MV-4-11 (cell line): ENCODE data around the gene HMGB4.

Source experiments
- DNase-seq: peaks from one replicate; lab custom pipeline; 2025; lab: John Stamatoyannopoulos, UW

The HMGB4 gene, protein sequence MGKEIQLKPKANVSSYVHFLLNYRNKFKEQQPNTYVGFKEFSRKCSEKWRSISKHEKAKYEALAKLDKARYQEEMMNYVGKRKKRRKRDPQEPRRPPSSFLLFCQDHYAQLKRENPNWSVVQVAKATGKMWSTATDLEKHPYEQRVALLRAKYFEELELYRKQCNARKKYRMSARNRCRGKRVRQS

DNA sequence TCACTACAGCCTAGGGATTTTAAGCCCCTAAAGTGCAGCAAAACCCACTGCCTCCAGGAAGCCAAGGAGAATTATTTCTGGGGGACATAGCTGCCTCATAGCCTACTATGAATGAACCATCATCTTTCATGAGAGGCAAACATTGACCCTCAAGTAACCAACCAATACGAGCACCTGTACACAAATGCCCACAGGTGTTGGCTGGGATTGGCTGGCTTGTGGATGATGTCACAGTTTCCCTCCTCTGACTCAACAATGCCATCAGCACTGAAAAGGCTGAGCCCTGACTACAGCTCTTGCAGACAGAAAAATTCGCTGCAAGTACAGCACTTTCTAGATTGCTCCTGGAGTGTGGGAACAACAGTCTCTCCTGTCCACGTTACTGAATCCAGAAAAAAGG lies at the start of gene HMGB4:
HMGB4 (plus strand) TSS at position 301 of the 400 bp plus-strand sequence. CDS start 113 bp downstream, outside the sequence.
- DNase-seq = no peak

DNA sequence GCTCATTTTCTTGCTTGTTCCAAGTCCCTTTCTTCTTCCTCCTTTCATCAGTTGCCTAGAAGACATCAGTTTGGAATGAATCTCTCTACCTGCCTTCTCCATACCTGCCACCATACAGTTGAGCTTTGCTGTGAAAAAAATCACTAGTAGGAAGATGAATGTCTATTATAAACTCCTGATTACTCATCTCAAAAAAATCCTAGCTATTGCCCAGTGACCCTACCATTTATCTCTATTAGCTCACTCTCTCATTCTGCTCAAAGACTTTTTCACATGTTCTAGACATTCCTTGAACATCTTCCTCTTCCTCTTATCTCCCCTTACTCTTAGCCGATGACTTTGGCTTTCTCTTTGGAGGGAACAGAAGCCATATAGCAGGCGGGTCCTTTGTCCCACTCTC lies 49.7 kb upstream of the HMGB4 start:
- DNase-seq = no peak

DNA sequence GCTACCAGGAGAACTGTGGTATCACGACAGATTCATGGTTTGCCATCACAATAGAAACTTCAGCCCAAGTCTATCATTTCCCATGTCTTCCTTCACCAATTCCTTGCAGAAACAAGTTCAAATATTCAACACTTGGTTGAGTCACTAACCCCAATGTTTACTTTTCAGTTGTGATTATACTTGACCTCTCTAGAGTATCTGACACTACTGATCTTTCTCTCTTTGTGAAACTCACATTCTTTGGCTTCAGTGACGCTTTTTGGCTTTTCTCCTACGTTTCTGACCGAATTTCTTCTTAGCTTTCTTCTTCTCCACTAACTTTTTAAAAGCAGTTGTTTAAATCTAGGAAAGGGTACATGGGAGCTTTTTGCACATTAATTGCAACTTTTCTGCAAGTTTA lies 48.8 kb upstream of the HMGB4 start:
- DNase-seq = no peak

DNA sequence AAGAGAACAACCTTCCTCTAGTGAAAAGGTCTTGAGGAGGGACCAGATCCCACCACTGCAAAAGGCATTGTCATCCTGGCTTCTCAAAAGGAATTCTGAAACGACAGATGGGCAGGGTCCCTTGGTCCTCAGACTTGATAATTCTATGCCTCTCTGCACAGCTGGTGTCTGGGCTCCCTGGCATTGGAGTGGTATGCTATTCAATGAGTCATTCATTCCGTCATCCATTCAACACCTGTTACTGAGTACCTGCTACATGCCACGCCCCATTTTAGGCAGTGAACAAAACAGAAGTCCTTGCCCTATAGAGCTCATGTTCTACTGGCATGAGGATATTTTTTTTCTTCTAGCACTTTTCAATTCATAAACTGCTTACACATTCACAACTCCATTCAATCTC lies 45.8 kb upstream of the HMGB4 start:
- DNase-seq = no peak

DNA sequence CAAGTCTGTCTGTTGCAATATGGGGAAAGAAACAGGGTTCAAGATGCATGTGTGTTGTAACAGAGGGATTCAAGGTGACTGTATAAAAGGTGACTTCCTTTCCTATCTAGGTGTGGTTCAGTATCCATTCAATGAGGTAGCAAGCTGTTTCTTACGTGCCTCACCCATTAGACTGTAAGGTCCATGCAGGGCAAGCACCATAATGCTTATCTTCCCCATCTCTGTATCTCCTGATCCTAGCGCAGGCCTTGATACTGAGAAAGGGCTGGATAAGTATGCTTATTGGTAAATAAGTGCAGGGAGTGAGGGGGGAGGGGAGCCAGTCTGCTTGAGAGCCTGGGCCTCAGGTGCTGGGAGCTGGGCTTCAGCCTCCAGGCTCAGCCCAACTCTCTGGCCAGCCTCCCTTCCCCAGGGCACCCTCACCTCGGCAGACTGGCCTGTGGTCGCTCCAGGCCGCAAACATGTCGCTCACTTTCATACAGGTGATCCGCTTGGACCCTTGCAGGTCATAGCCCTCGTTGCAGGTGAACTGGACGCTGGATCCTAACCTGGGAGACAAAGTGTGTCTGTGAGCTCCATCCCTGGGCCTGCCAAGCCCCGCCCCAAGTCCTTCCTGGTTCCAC lies 44.5 kb upstream of the HMGB4 start:
- DNase-seq = no peak

DNA sequence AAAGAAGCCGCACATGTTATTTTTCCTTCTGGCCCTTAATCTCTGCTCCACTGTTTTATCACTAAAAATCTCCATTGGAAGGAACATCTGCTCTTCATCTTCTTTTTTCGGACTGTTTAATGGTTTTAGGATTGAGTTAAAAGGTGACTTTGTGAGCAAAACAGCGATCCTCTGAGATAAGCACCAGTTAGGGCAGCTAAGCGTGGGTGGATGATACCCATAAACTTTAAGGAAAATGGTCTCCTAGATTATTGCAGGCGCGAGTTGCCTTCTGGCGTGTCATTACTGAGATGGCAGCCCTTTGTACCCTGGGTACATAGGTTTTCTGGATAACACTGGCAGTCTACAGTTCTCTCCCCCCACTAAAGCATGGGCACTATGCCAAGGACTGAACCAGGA lies 44.0 kb upstream of the HMGB4 start:
- no peak for DNase-seq

DNA sequence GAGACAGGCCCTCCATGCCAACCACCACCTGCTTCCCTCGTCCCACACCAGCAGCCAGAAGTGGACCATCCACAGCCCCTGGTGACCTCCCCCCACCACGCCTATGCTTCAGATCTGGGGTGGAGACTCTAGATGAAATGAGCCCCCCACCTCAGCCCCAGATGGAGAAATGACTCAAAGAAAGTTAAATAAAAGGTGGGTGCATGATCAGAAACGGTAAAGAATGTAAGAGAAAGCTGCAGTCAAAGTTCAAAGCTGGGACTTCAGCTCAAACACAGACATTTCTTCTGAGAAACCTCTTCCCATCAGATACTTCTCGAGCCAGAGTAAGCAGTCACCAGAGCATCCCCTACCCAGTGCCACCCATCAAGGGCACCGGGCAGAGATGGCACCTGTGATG lies 43.1 kb upstream of the HMGB4 start:
- DNase-seq = no peak

DNA sequence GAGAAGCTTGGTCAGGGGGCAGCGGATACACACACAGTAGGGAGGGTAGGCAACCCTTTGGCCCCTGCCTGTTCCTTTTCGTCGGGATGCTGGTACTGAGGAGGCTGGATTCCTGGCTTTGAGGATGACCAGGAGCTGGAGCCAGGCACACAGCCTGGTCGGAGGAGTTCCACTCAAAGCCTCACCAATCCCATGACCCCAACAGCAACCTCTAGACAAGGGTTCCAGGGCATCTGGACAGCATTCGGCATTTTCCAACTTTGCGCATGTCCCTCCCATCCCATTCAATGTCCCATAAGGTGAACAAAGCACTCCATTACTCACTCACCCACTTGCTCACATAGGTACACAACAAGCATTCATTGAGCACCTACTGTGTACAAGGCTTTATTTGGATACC lies 42.6 kb upstream of the HMGB4 start:
- no peak for DNase-seq

DNA sequence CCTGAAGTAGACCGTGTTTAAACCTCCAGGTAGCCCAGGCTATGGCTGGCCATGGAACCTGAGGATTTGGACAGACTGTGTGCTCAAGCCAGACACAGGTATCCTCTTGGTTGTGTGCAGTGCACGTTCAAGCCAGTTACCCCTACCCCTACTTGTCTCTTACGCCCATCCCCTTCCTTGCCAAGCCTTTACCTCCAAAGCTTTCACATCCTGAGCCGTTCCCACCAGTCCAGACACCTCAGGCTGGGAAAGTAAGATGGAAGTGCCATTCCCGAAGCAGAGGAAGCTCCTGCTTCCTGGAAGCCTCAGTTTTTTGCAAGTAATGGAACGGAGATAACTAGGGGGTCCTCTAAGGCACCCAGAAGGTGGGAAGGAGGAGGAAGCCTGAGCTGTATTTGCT lies 41.5 kb upstream of the HMGB4 start:
- DNase-seq = no peak

DNA sequence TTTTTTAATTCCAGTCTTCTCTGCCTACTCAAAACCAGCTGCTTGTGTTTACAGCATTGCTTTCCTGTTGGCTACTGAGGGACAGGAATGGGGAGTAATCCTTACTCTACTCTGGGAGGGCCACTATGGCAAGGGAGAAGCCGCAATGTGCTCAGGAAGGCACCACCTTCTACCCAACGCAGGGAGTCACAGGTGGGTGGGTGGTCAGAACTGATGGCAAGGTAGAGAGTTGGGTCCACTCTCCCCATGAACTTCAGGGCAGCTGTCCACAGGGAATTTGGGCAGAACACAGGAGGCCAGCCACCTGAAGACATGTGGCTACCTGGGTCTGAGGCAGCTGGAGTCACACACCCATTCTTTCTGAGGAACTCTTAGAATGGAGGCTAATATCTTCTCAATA lies 40.5 kb upstream of the HMGB4 start:
- no peak for DNase-seq

DNA sequence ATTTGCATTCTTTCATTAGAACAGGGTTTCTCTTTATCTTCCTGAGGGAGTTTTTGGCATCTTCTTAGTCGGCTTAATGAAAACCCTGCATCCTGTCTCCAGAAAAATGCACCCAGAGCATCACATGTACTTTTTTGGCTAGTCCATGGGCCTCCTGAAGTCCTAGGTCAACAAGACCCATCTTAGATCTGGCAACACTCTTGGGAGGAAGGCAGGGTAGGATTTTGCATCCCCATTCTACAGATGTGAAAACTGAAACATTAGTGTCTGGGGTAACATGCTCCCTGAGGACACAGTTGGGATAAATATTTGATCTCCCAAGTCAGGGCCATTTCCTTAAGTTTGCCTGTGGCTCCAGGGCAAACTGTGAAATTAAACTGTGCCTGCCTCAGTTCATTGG lies 40.0 kb upstream of the HMGB4 start:
- DNase-seq = no peak

DNA sequence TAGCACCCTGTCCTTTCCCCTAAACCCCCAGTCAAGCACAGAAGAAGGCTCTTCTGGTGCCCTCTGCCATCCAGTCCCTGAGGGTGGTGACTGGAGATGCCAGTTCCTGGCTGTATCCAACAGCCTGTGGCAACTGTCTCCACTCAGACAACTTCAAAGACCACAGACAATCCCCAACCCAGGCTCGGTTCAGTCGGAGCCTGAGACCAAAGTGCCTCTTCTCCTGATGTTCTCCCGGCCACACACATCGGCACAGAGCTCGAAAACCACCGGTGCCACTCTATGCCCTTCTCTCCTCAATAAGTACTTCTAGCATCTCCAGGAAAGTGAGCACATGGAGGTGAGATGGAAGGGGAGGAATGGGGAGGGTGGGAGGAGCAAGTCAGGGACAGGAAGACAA lies 39.6 kb upstream of the HMGB4 start:
- no peak for DNase-seq

DNA sequence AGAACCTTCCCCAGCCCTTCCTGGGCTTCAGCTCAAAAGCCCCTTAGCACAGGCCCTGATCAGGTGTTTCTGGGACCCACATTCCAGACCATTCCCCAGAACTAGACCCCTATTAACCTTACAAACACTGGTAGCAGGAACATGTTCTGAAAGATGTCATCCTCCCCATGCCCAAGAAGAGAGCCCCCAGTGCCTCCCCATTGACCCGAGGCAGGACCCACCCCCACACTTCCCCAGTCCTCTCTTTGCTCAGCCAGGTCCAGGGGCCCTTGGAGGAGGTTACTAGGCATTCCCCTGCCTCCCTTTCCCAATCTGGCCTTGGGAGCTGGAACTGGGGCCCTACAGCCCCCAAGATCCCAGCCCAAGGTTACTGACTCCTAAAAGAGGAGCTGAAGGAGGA lies 38.9 kb upstream of the HMGB4 start:
- DNase-seq = no peak

DNA sequence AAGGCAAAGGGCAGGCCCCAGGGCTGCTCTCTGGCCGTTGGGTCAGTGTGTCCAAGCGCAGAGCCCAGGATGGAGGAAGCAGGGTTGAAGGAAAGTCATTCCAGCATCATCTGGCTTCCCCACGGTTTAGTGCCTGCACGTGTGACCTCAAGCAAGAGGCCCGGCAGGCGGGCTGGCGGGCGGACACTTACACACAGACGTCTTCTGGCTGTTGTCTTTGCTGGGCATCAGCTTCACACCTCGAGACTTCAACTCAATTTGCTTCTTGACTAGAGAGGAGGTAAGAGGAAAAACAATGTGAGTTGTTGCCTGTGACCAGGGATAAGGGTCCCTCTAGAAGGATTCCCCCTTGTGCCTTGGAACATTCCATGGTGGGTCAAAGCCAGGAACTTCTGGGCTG lies 38.4 kb upstream of the HMGB4 start:
- no peak for DNase-seq

DNA sequence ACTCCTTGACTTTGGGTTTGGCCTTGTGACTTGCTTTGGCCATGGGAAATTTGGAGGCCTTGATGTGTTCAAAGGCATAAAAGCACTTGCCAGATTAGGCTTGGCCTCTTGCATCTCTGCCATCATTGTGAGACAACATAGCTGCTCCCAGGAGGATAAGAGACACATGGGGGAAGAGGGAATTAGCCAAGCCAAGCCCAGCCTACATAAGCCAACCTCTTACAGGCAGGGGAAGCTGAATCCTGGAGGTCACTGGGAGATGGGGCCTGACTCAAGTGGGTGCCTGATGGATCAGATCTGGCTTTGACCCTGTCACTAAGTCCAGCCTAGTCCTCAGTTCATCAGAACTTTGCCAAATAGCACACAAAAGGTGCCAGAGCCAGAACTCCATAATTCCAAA lies 37.6 kb upstream of the HMGB4 start:
- DNase-seq = no peak

DNA sequence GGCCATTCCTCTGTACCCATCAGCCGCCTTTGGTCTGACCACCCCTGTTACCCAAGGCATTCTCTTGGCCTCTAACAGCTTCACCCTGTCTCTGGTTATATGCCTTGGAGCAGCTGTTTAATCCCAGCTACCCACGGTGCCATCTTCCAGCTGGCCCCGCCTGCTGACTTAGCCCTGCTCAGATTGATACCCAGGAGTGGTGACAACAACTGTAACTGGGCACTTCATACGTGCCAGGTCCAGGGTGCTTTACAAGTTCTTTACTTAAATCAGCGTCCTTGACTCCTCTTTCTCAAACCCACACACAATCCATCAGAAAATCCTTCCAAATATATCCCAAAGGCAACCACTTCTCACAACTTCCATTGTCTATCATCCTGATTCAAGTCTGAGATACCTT lies 37.2 kb upstream of the HMGB4 start:
- no peak for DNase-seq

DNA sequence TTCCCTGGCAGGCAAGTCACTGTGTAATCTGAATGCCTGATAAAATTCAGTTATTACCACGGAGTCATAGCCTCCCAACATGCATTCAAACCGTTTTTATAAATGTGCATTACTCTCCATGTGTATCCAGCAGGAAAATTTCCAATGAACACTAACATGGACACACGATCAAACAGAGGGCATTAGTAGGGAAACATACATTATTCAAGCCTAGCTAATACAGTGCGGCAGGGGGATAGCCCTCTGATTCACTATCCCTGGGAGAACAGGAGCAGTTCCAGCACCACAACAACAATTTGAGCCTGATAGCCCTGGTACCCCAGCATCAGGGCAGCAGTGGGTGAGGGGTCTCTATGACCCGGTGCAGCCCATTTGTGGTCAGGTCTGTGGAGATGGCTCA lies 35.8 kb upstream of the HMGB4 start:
- DNase-seq = no peak

DNA sequence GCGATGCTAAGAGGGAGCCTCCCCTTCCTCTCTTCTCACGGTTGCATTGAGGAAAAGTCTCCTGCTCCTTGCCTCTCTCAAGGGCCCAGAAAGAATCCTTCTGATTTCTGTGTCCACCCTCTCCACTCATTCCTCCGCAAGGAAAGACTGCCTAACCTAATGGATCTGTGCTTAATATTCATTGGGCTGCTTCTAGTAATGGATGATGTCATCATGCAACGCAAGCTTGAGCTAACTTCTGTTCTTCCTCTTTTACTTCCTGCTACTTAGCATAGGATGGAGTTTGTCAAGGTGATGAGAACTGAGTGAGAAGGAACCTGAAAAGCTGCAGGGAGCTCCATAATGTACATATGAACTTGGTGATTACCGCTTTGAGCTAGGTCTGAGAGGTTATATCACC lies 35.2 kb upstream of the HMGB4 start:
- no peak for DNase-seq

DNA sequence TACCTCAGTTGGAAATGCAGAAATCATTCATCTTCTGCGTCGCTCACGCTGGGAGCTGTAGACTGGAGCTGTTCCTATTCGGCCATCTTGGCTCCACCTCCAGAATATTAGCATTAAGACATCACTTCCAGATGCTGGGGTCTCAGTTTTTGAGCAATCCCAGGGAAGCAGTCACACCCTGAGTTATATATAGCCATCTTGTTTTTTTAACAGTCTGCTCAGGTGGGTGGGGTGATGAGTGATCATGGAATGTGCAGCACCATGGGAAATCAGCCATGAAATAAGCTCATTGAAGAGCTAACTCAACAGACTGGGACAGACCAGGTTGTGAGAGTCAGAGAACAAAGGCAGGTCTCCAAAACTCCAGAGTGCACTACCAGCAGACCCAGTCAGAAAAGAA lies 27.0 kb upstream of the HMGB4 start:
- DNase-seq = no peak

DNA sequence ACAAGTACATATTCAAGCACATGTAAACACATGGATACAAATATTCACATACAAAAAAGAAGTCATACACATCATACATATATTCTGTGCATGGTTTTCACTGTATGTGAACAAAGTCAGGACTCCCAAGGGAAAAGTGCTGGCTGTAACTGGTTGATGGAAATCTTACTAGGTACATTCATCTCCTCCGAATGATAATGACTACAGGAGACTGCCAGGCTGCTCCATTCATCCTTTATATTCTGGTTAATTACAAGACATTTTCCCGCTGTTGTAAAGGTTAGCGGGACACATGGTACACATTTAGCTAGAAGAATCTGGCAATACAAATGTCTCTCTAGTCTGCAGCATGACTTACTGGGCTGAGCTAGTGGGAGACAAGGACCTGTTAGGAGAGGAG lies 26.2 kb upstream of the HMGB4 start:
- DNase-seq = no peak

DNA sequence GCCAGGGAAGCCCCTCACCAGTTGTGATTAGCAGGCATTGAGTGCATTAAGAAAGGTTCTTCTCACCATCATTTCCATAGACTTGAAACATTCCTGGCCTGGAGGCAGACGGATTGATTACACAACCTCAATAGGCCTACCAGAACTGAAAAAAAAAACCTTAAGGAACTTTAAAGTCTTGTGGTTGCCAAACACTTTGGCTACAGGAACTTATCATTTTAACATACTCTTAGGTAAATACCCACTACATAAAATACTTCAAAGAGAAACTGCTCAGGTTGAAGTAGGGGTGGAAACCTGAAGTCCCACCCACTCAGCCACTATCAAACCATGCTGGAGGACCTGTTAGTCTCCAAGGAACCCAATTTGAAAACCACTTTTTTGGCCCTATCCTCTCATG lies 22.4 kb upstream of the HMGB4 start:
- DNase-seq = no peak

DNA sequence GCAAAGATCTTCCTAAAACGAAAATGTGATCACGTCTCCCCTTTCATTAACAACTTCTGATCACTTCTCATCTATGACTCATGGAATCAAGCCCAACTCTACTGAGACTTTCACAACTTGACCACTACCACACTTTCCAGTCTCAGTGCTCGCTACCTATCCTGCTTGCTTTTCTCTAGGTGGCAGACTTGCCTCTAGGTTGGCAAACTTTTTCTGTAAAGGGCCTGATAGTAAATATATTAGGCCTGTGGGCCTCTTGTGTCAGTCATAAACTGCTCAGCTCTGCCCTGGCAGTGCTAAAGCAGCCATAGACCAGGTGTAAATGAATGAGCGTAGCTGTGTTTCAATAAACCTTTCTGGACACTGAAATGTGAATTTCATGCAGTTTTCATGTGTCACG lies 21.5 kb upstream of the HMGB4 start:
- no peak for DNase-seq

DNA sequence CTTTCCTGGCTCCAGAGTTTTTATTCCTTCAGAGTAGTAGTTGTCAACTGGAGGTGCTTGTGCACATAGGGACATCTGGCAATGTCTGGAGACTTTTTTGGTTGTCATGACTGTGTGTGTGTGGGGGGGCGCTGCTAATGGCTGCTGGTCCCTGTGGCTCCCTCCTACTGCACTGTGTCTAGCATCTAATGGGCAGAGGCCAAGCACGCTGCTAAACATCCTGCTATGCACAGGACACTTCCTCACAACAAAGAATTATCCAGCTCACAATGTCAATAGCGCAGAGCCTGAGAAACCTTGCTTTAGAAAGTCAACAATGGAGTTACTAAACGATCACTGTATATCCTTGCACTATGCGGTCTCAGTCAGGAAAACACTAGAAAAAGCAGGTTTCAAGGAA lies 19.7 kb upstream of the HMGB4 start:
- no peak for DNase-seq

DNA sequence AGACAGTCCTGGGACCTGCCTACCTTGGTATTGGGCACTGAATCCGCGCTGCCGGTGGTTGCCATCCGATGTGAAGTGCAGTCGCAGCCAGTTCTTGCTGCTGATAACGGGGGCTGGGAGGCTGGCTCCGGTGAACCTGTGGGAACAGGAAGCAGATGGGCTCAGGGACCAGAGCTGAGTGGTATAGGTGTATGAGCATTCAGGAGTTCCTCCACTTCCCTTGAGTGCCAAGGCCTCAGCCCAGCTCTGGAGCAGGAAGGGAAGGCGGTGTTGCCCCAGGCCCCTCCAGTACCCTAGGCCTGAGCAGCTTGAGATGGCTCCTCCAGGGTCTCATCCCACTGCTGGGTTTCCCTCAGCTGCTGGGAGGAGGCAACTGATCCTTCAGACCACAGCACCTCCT lies 17.0 kb upstream of the HMGB4 start:
- no peak for DNase-seq
